HepG2 (cell line): ENCODE data around the gene GUCY1A1.

Experiments used
- ELF1 ChIP-seq: sonication (generic); formaldehyde crosslinking; IDR thresholded peaks from 2 replicates; pipeline ENCODE4 v1.4.0; 2020; ENCODE audit warnings: missing genetic modification reagents
- ZNF264 ChIP-seq: sonication (generic); formaldehyde crosslinking; IDR thresholded peaks from 2 replicates; pipeline ENCODE4 v1.4.0; 2020; ENCODE audit warnings: missing genetic modification reagents

DNA sequence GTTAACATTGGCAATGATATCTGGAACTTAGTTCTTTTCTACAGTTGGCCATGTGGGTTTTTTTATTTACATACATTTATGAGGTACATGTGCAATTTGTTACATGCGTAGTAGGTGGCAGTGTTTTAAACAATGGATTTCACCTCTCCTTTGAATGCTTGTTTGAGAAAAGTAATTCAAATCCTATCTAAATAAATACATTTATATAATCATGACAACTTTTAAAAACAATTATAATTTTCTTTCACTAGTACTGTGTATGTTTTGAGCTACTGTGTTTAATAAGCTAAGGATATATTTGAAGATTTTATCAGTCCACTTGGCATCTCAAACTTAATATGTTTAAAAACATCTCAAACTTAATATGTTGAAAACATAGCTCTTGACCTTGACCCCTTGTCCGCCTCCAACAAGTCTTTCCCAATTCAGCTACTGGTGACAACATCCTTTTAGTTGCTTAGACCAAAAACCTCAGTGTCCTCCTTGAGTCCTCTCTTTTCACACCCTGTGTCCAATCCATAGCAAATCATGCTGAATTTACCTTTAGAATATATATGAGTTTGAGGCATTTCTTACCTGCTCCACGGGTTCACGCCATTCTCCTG lies 106.7 kb downstream of the GUCY1A1 start:
- TF ChIP-seq ZNF264 (CRISPR knock-in tag) (no peak), ELF1 (CRISPR knock-in tag) (no peak)
